ENCODE results near the gene RETREG1. TPM values are rescaled to one million over a fixed set of nuclear protein-coding genes. Genes with fewer than 3 reads are reported as not detected.

The RETREG1 gene
- total RNA-seq, 1 donor from 2014 or later: 3.0 TPM

DNA sequence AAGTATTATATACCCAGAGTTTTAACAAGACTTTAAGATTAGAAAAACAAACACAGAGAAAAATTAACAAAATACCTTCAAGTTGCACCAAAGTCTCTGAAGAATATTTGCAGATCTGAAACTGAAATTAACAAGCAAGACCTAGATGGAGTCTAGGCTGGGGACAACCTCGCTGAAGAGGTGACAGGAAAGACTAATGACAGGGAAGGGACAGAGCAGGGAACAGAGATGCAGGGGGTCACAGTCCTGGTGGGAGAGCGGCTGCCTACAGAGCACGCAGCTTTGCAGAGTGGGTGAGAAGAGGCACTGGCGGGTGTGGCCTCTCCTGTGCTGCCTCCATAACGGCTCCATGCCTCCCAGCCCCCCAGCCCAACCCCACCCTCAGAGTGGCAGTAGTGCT is 13.5 kb downstream of the RETREG1 start:
- H3K27me3 ChIP-seq: no peaks in the 10 kb centered on the region
- H3F3A ChIP-seq (ENCODE audit: low read depth): no peaks in the 10 kb centered on the region
- no peak overlapping the region for H3K4me3 ChIP-seq
- H3K9me3 ChIP-seq (ENCODE audit: low read depth): no peaks in the 10 kb centered on the region
- H2AFZ ChIP-seq (replicated peaks): no peak overlapping the region
- Mint-ChIP-seq H3K27ac (no peak overlapping the region), H3K4me1 (peaks cover 14% of the 10 kb centered on the region), H3K36me3 (no peaks in the 10 kb centered on the region), H3K9me3 (peaks cover 5% of the 10 kb centered on the region), H3K4me3 (no peak overlapping the region), H3K27me3 (ENCODE audit: insufficient read depth, low read depth) (peaks cover 18% of the 10 kb centered on the region)
- H3K79me2 ChIP-seq (ENCODE audit: low read depth): no peaks in the 10 kb centered on the region
- peaks cover 9% of the 10 kb centered on the region for H3K4me1 ChIP-seq
- H3K4me2 ChIP-seq: no peak overlapping the region
- H3K27ac ChIP-seq: no peak overlapping the region
- DNase-seq (ENCODE audit: low spot score): no peak
- no peaks in the 10 kb centered on the region for H3K36me3 ChIP-seq
- TF ChIP-seq, protein P1, sequence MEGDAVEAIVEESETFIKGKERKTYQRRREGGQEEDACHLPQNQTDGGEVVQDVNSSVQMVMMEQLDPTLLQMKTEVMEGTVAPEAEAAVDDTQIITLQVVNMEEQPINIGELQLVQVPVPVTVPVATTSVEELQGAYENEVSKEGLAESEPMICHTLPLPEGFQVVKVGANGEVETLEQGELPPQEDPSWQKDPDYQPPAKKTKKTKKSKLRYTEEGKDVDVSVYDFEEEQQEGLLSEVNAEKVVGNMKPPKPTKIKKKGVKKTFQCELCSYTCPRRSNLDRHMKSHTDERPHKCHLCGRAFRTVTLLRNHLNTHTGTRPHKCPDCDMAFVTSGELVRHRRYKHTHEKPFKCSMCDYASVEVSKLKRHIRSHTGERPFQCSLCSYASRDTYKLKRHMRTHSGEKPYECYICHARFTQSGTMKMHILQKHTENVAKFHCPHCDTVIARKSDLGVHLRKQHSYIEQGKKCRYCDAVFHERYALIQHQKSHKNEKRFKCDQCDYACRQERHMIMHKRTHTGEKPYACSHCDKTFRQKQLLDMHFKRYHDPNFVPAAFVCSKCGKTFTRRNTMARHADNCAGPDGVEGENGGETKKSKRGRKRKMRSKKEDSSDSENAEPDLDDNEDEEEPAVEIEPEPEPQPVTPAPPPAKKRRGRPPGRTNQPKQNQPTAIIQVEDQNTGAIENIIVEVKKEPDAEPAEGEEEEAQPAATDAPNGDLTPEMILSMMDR (IDR thresholded peaks at IDR 0.05): no peak
- TF ChIP-seq EZH2 (IDR thresholded peaks at IDR 0.05): no peak
- no peak for TF ChIP-seq EZH2phosphoT487 (IDR thresholded peaks at IDR 0.05)
- no peak overlapping the region for H3K9ac ChIP-seq
- no peaks in the 10 kb centered on the region for H4K20me1 ChIP-seq (ENCODE audit: low read depth)

DNA sequence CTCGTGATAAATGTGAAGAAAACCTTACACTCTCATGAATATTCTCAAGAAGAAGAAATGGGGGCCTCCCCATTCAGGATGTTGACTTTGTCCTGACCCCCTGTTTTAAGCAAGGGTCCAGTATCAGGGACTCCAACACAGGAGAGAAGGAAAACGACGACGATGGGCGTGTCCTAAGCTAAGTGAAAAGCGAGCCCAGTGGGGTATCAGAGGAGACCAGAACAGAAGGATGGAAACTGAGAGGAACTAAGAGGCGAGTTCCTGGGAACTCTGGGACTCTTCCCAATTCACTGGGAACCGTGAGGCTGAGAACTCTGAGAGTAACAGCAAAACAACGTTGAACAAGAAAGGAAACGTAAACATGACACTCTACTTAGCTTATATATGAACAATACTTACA is 14.6 kb downstream of the RETREG1 start:
- Histone ChIP-seq H3K4me3 (no peak overlapping the region), H3K27me3 (no peaks in the 10 kb centered on the region), H3K4me2 (peak overlapping the region; percentile 24), H3K4me1 (peaks cover 9% of the 10 kb centered on the region), H3K79me2 (ENCODE audit: low read depth) (no peaks in the 10 kb centered on the region), H2AFZ (replicated peaks) (peak overlapping the region; percentile 38), H4K20me1 (ENCODE audit: low read depth) (no peaks in the 10 kb centered on the region), H3K9me3 (ENCODE audit: low read depth) (no peaks in the 10 kb centered on the region), H3K36me3 (no peaks in the 10 kb centered on the region), H3F3A (ENCODE audit: low read depth) (no peaks in the 10 kb centered on the region), H3K27ac (no peak overlapping the region), H3K9ac (no peak overlapping the region)
- H3K9me3 Mint-ChIP-seq: peaks cover 5% of the 10 kb centered on the region
- H3K27ac Mint-ChIP-seq: no peak overlapping the region
- TF ChIP-seq EZH2 (IDR thresholded peaks at IDR 0.05) (no peak), EZH2phosphoT487 (IDR thresholded peaks at IDR 0.05) (no peak)
- TF ChIP-seq, protein P1 (IDR thresholded peaks at IDR 0.05): no peak
- peaks cover 16% of the 10 kb centered on the region for H3K27me3 Mint-ChIP-seq (ENCODE audit: insufficient read depth, low read depth)
- no peak overlapping the region for H3K4me3 Mint-ChIP-seq
- no peak for DNase-seq (ENCODE audit: low spot score)
- no peaks in the 10 kb centered on the region for H3K36me3 Mint-ChIP-seq
- H3K4me1 Mint-ChIP-seq: peaks cover 14% of the 10 kb centered on the region

DNA sequence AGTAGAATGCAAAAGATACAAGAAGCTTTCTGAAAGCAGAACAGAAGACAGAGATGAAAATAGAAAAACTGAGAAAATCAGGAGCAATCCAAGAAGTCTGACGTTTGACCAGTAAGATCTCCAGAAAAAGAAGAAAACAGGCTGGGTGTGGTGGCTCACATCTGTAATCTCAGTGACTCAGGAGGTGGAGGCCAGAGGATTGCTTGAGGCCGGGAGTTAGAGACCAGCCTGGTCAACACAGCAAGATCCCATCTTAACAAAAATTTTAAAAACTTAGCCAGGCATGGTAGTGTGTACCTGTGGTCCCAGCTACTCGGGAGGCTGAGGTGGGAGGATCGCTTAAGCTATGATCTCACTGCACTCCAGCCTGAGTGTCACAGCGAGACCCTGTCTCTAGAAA is 15.9 kb downstream of the RETREG1 start:
- TF ChIP-seq, protein P1 (IDR thresholded peaks at IDR 0.05): no peak
- TF ChIP-seq EZH2phosphoT487 (IDR thresholded peaks at IDR 0.05): no peak
- no peak for TF ChIP-seq EZH2 (IDR thresholded peaks at IDR 0.05)
- no peak overlapping the region for H2AFZ ChIP-seq (replicated peaks)
- Mint-ChIP-seq H3K27ac (no peak overlapping the region), H3K9me3 (peaks cover 5% of the 10 kb centered on the region), H3K27me3 (ENCODE audit: insufficient read depth, low read depth) (peaks cover 10% of the 10 kb centered on the region), H3K4me1 (peaks cover 21% of the 10 kb centered on the region), H3K36me3 (no peaks in the 10 kb centered on the region), H3K4me3 (no peak overlapping the region)
- no peak overlapping the region for H3K4me3 ChIP-seq
- H3K4me2 ChIP-seq: no peak overlapping the region
- H3K4me1 ChIP-seq: peaks cover 9% of the 10 kb centered on the region
- H3K27ac ChIP-seq: no peak overlapping the region
- no peaks in the 10 kb centered on the region for H3K36me3 ChIP-seq
- DNase-seq (ENCODE audit: low spot score): no peak
- no peak overlapping the region for H3K9ac ChIP-seq
- no peaks in the 10 kb centered on the region for H3K27me3 ChIP-seq
- no peaks in the 10 kb centered on the region for H3F3A ChIP-seq (ENCODE audit: low read depth)
- no peaks in the 10 kb centered on the region for H4K20me1 ChIP-seq (ENCODE audit: low read depth)
- no peaks in the 10 kb centered on the region for H3K79me2 ChIP-seq (ENCODE audit: low read depth)
- no peaks in the 10 kb centered on the region for H3K9me3 ChIP-seq (ENCODE audit: low read depth)

All from neural progenitor cell (in vitro differentiated cells).